IPS-18a (cell line): ENCODE measurements around the gene NRAP.

Source experiments
- H3K27ac ChIP-seq: one replicate; pipeline ENCODE4 v1.5.1; 2013; ENCODE audit warnings: low read length
- H3K27me3 ChIP-seq: one replicate; pipeline ENCODE4 v1.6.1; 2013; ENCODE audit warnings: mild to moderate bottlenecking, low read length; ENCODE audit not compliant: control insufficient read depth, insufficient read depth
- H3K36me3 ChIP-seq: one replicate; pipeline ENCODE4 v1.6.1; 2013; ENCODE audit warnings: low read depth, low read length; ENCODE audit not compliant: control insufficient read depth
- H3K4me1 ChIP-seq: one replicate; pipeline ENCODE4 v1.6.1; 2013; ENCODE audit warnings: low read depth, low read length; ENCODE audit not compliant: control insufficient read depth
- H3K4me3 ChIP-seq: one replicate; pipeline ENCODE4 v1.5.1; 2013; ENCODE audit warnings: low read length
- H3K9ac ChIP-seq: one replicate; pipeline ENCODE4 v1.6.1; 2013; ENCODE audit warnings: mild to moderate bottlenecking, low read length, moderate library complexity
- H3K9me3 ChIP-seq: one replicate; pipeline ENCODE4 v1.6.1; 2013; ENCODE audit warnings: low read depth, low read length; ENCODE audit not compliant: control insufficient read depth

NRAP gene

GRCh38 chr10:113553149-113553548 lies 110.7 kb downstream of the NRAP start:
- Histone ChIP-seq H3K27me3 (peaks cover 75% of the 10 kb centered on the region), H3K4me1 (peaks cover 7% of the 10 kb centered on the region), H3K4me3 (no peak overlapping the region), H3K36me3 (no peaks in the 10 kb centered on the region), H3K9ac (no peak overlapping the region), H3K9me3 (no peaks in the 10 kb centered on the region), H3K27ac (no peak overlapping the region)

- Histone ChIP-seq H3K9me3 (no peaks in the 10 kb centered on the region), H3K4me1 (peaks cover 3% of the 10 kb centered on the region), H3K27ac (no peak within 1 kb of the TSS), H3K27me3 (peaks cover 74% of the 10 kb centered on the region), H3K36me3 (no peaks in the 10 kb centered on the region), H3K9ac (no peak within 1 kb of the TSS), H3K4me3 (no peak within 1 kb of the TSS)
Measured at GRCh38 chr10:113552701-113553100, 111.1 kb downstream of the NRAP start, which contains the start of gene HABP2. Gene HABP2 (plus strand): TSS chr10:113553053. CDS start chr10:113553122, 69 bp downstream.

GRCh38 chr10:113552014-113552413 lies 111.8 kb downstream of the NRAP start:
- Histone ChIP-seq H3K4me1 (no peaks in the 10 kb centered on the region), H3K27me3 (peaks cover 68% of the 10 kb centered on the region), H3K4me3 (no peak overlapping the region), H3K36me3 (no peaks in the 10 kb centered on the region), H3K27ac (no peak overlapping the region), H3K9ac (no peak overlapping the region), H3K9me3 (no peaks in the 10 kb centered on the region)

- Histone ChIP-seq H3K27ac (no peak overlapping the region), H3K9me3 (no peaks in the 10 kb centered on the region), H3K4me1 (no peaks in the 10 kb centered on the region), H3K9ac (no peak overlapping the region), H3K4me3 (no peak overlapping the region), H3K36me3 (no peaks in the 10 kb centered on the region), H3K27me3 (peaks cover 51% of the 10 kb centered on the region)
Measured at GRCh38 chr10:113550365-113550764, 113.5 kb downstream of the NRAP start.

GRCh38 chr10:113549856-113550255 lies 114.0 kb downstream of the NRAP start:
- Histone ChIP-seq H3K27ac (no peak overlapping the region), H3K9me3 (no peaks in the 10 kb centered on the region), H3K27me3 (peaks cover 46% of the 10 kb centered on the region), H3K4me3 (no peak overlapping the region), H3K9ac (no peak overlapping the region), H3K36me3 (no peaks in the 10 kb centered on the region), H3K4me1 (no peaks in the 10 kb centered on the region)

- Histone ChIP-seq H3K27me3 (peaks cover 22% of the 10 kb centered on the region), H3K9me3 (no peaks in the 10 kb centered on the region), H3K4me1 (no peaks in the 10 kb centered on the region), H3K27ac (no peak overlapping the region), H3K9ac (no peak overlapping the region), H3K4me3 (no peak overlapping the region), H3K36me3 (no peaks in the 10 kb centered on the region)
Measured at GRCh38 chr10:113547426-113547825, 116.4 kb downstream of the NRAP start.

- H3K27me3 ChIP-seq, result peaks cover 9% of the 10 kb centered on the region
- no peaks in the 10 kb centered on the region for H3K9me3 ChIP-seq
- H3K36me3 ChIP-seq, result no peaks in the 10 kb centered on the region
- no peak overlapping the region for H3K9ac ChIP-seq
- no peaks in the 10 kb centered on the region for H3K4me1 ChIP-seq
- H3K4me3 ChIP-seq, result no peak overlapping the region
- no peak overlapping the region for H3K27ac ChIP-seq
Measured at GRCh38 chr10:113544392-113544791, 119.4 kb downstream of the NRAP start.

- Histone ChIP-seq H3K27ac (no peak overlapping the region), H3K4me3 (no peak overlapping the region), H3K9ac (no peak overlapping the region), H3K36me3 (no peaks in the 10 kb centered on the region), H3K27me3 (peaks cover 5% of the 10 kb centered on the region), H3K9me3 (no peaks in the 10 kb centered on the region), H3K4me1 (no peaks in the 10 kb centered on the region)
Measured at GRCh38 chr10:113543107-113543955, 120.5 kb downstream of the NRAP start.

GRCh38 chr10:113541549-113541927 lies 122.3 kb downstream of the NRAP start:
- Histone ChIP-seq H3K36me3 (no peaks in the 10 kb centered on the region), H3K4me3 (no peak overlapping the region), H3K27me3 (no peaks in the 10 kb centered on the region), H3K9me3 (no peaks in the 10 kb centered on the region), H3K27ac (no peak overlapping the region), H3K9ac (no peak overlapping the region), H3K4me1 (no peaks in the 10 kb centered on the region)

- no peak overlapping the region for H3K9ac ChIP-seq
- no peaks in the 10 kb centered on the region for H3K9me3 ChIP-seq
- H3K4me3 ChIP-seq, result no peak overlapping the region
- H3K36me3 ChIP-seq, result no peaks in the 10 kb centered on the region
- no peak overlapping the region for H3K27ac ChIP-seq
- no peaks in the 10 kb centered on the region for H3K27me3 ChIP-seq
- H3K4me1 ChIP-seq, result no peaks in the 10 kb centered on the region
Measured at GRCh38 chr10:113540845-113541548, 122.8 kb downstream of the NRAP start.

- Histone ChIP-seq H3K36me3 (no peaks in the 10 kb centered on the region), H3K9me3 (no peaks in the 10 kb centered on the region), H3K4me1 (no peaks in the 10 kb centered on the region)
Measured at GRCh38 chr10:113539789-113540188, 124.1 kb downstream of the NRAP start.

More at GRCh38 chr10:113539789-113540188, 124.1 kb downstream of the NRAP start:
- no peaks in the 10 kb centered on the region for H3K27me3 ChIP-seq
- H3K4me3 ChIP-seq, result no peak overlapping the region
- H3K27ac ChIP-seq, result no peak overlapping the region
- H3K9ac ChIP-seq, result no peak overlapping the region
